HFFc6 (cell line): Measurements from ENCODE around the gene BRDT. TPM values are rescaled to one million over a fixed set of nuclear protein-coding genes. Genes with fewer than 3 reads are reported as not detected.
A peak's percentile ranks its signal among the peaks of the same experiment; 100 is the strongest.
"Not testable (repeated sequence)": the region's sequence is repeated elsewhere in the genome, so short reads cannot be mapped to it uniquely, and the experiment has no call there.

Experiments used
- DNase-seq: peaks from one replicate; pipeline ENCODE4 v3.0.0-alpha.2; 2018
- H3K27ac Mint-ChIP-seq: 2 replicates; pipeline ENCODE4 v1.8.0; 2020; ENCODE audit warnings: mild to moderate bottlenecking, mixed read lengths
- H3K27me3 Mint-ChIP-seq: 2 replicates; pipeline ENCODE4 v1.8.0; 2021; ENCODE audit warnings: mild to moderate bottlenecking, moderate library complexity, mixed read lengths; ENCODE audit not compliant: insufficient read depth
- H3K36me3 Mint-ChIP-seq: 2 replicates; pipeline ENCODE4 v1.8.0; 2021; ENCODE audit warnings: low read depth, mixed read lengths
- H3K4me1 Mint-ChIP-seq: 2 replicates; pipeline ENCODE4 v1.8.0; 2020; ENCODE audit warnings: low read depth, mixed read lengths
- H3K4me3 Mint-ChIP-seq: 2 replicates; pipeline ENCODE4 v1.8.0; 2020; ENCODE audit warnings: mild to moderate bottlenecking, moderate library complexity, mixed read lengths
- H3K9me3 Mint-ChIP-seq: 2 replicates; pipeline ENCODE4 v1.8.0; 2020; ENCODE audit warnings: mild to moderate bottlenecking, mixed read lengths
- CTCF ChIP-seq: fragments of 200-600 bp; sonication (generic); IDR thresholded peaks from 2 replicates; pipeline ENCODE4 v1.5.0; 2021; ENCODE audit warnings: antibody characterized with exemption, mild to moderate bottlenecking
- total RNA-seq, 6 experiments: library from RNA; stranded (reverse); fragmentation: NEBNext Ultra II Directional; extraction: Animal tissue kit (Norgen Biotek cat#: 25700); gene quantifications; 2 replicates in 1 of 6; 3 replicates in 5 of 6; pipeline ENCODE4 v1.2.3, GENCODE V29; 2021

Gene BRDT
- total RNA-seq, 6 experiments from 2014 or later = not detected

GRCh38 chr1:92013923-92014322 lies 64.7 kb downstream of the BRDT start:
- Mint-ChIP-seq H3K27me3 (peaks cover 5% of the 10 kb centered on the region; the same call in 1 of the 2 replicates), H3K36me3 (no peaks in the 10 kb centered on the region), H3K9me3 (no peaks in the 10 kb centered on the region), H3K4me3 (no peak overlapping the region), H3K4me1 (no peaks in the 10 kb centered on the region), H3K27ac (no peak overlapping the region)
- no peak for DNase-seq
- no peak for TF ChIP-seq CTCF

GRCh38 chr1:92016720-92017316 lies 67.6 kb downstream of the BRDT start:
- peaks cover 3% of the 10 kb centered on the region for H3K27me3 Mint-ChIP-seq
- no peaks in the 10 kb centered on the region for H3K4me1 Mint-ChIP-seq
- H3K27ac Mint-ChIP-seq = no peak overlapping the region
- H3K9me3 Mint-ChIP-seq = no peaks in the 10 kb centered on the region
- H3K36me3 Mint-ChIP-seq = no peaks in the 10 kb centered on the region
- no peak for TF ChIP-seq CTCF
- no peak overlapping the region for H3K4me3 Mint-ChIP-seq
- DNase-seq = no peak

- no peaks in the 10 kb centered on the region for H3K4me1 Mint-ChIP-seq
- no peaks in the 10 kb centered on the region; the same call in 1 of the 2 replicates for H3K9me3 Mint-ChIP-seq
- peaks cover under 1% of the 10 kb centered on the region for H3K27me3 Mint-ChIP-seq
- no peaks in the 10 kb centered on the region for H3K36me3 Mint-ChIP-seq
- no peak for DNase-seq
- no peak overlapping the region for H3K4me3 Mint-ChIP-seq
- TF ChIP-seq CTCF = no peak
- no peak overlapping the region for H3K27ac Mint-ChIP-seq
These were observed 68.5 kb downstream of the BRDT start for GRCh38 chr1:92017656-92018055.

- not testable (repeated sequence) for H3K9me3 Mint-ChIP-seq, H3K4me1 Mint-ChIP-seq, DNase-seq, H3K4me3 Mint-ChIP-seq, H3K36me3 Mint-ChIP-seq, H3K27ac Mint-ChIP-seq
- H3K27me3 Mint-ChIP-seq = peaks cover 19% of the 10 kb centered on the region
These were observed 76.8 kb downstream of the BRDT start for GRCh38 chr1:92026042-92026441.

GRCh38 chr1:92026806-92027205 lies 77.6 kb downstream of the BRDT start:
- DNase-seq = no peak
- Mint-ChIP-seq H3K27me3 (peaks cover 20% of the 10 kb centered on the region), H3K9me3 (no peaks in the 10 kb centered on the region; the same call in 1 of the 2 replicates), H3K4me3 (no peak overlapping the region), H3K27ac (no peak overlapping the region), H3K4me1 (peaks cover 15% of the 10 kb centered on the region), H3K36me3 (no peaks in the 10 kb centered on the region)
- TF ChIP-seq CTCF = no peak

GRCh38 chr1:92029241-92029922 lies 80.2 kb downstream of the BRDT start:
- H3K4me1 Mint-ChIP-seq = peaks cover 17% of the 10 kb centered on the region
- no peak for DNase-seq
- H3K27me3 Mint-ChIP-seq = peaks cover 9% of the 10 kb centered on the region; the same call in 1 of the 2 replicates
- peak overlapping the region; percentile 73 for H3K4me3 Mint-ChIP-seq
- no peaks in the 10 kb centered on the region for H3K36me3 Mint-ChIP-seq
- H3K27ac Mint-ChIP-seq = no peak overlapping the region
- H3K9me3 Mint-ChIP-seq = no peaks in the 10 kb centered on the region
- no peak for TF ChIP-seq CTCF
